Endothelial cell of umbilical vein (primary cell): Measurements from ENCODE around the gene YEATS4. TPM values are rescaled to one million over a fixed set of nuclear protein-coding genes. Genes with fewer than 3 reads are reported as not detected.

Experiments used
- BruUV-seq: library from RNA; stranded (reverse); fragments of 400-500 nt; replicated peaks from 2 replicates; lab custom pipeline; 2021; lab: Mats Ljungman, UMichigan
- CTCF ChIA-PET: fragments of 300-600, 350-600 bp; sonication (Branson Sonifier 250); formaldehyde crosslinking; loops from one replicate; lab custom pipeline; 2021; ENCODE audit warnings: antibody characterized with exemption, inconsistent platforms; lab: Charles Lee
- POLR2A ChIA-PET: fragments of 300-600, 350-600 bp; sonication (Branson Sonifier 250); formaldehyde crosslinking; loops from one replicate; lab custom pipeline; 2021; ENCODE audit warnings: antibody characterized with exemption, inconsistent platforms; lab: Charles Lee
- DNase-seq: peaks from one replicate; pipeline ENCODE4 v3.0.0-alpha.2; 2011; ENCODE audit warnings: low read depth, low spot score
- FAIRE-seq: peaks from 2 replicates; lab custom pipeline; 2011; peaks lifted over from hg19 to GRCh38; lab: Jason Lieb, UNC
- H2AFZ ChIP-seq: 2 replicates; pipeline ENCODE4 v1.6.0; 2012; ENCODE audit warnings: low read depth, low read length, control low read depth, inconsistent platforms
- H3K27ac ChIP-seq: 2 replicates; pipeline ENCODE4 v1.5.1; 2011; ENCODE audit warnings: low read depth, mild to moderate bottlenecking, control low read depth, low read length, moderate library complexity; ENCODE audit not compliant: insufficient read depth
- H3K27me3 ChIP-seq, 2 experiments: 2 replicates each; pipeline versions ENCODE4 v1.6.0 to v1.6.1; 2011; ENCODE audit warnings: low read length in 2 of 2, mixed read lengths in 1 of 2; ENCODE audit not compliant: control insufficient read depth in 2 of 2, insufficient read depth in 2 of 2
- H3K36me3 ChIP-seq, 2 experiments: 2 replicates in 1 of 2; 3 replicates in 1 of 2; pipeline ENCODE4 v1.5.1; 2011; ENCODE audit warnings: low read length in 2 of 2, mild to moderate bottlenecking in 1 of 2, moderate library complexity in 1 of 2; ENCODE audit not compliant: control insufficient read depth in 2 of 2, insufficient read depth in 2 of 2; ENCODE audit errors: extremely low read depth in 1 of 2
- H3K4me1 ChIP-seq: 3 replicates; pipeline ENCODE4 v1.5.1; 2011; ENCODE audit warnings: mild to moderate bottlenecking, low read length; ENCODE audit not compliant: control insufficient read depth, insufficient read depth; ENCODE audit errors: extremely low read depth
- H3K4me2 ChIP-seq: 2 replicates; pipeline ENCODE4 v1.6.1; 2011; ENCODE audit warnings: low read length, control low read depth, mixed read lengths; ENCODE audit not compliant: insufficient read depth
- H3K4me3 ChIP-seq, 3 experiments: fragments of 200-600 bp in 1 of 3; sonication (generic), shearing (Covaris generic) in 1 of 3; replicated peaks in 1 of 3; 2 replicates each; pipeline ENCODE4 v1.5.1; 2011 to 2016; ENCODE audit warnings: control low read depth in 3 of 3, low read length in 3 of 3, mild to moderate bottlenecking in 2 of 3, inconsistent platforms in 1 of 3, low read depth in 1 of 3, moderate library complexity in 1 of 3; ENCODE audit not compliant: insufficient read depth in 1 of 3
- H3K79me2 ChIP-seq: 2 replicates; pipeline ENCODE4 v1.6.0; 2012; ENCODE audit warnings: low read length, inconsistent platforms; ENCODE audit not compliant: control insufficient read depth, insufficient read depth
- H3K9ac ChIP-seq: replicated peaks from 2 replicates; pipeline ENCODE3; 2011; ENCODE audit warnings: low read length, control low read depth; ENCODE audit not compliant: insufficient read depth; ENCODE audit errors: extremely low read depth
- H3K9me1 ChIP-seq: replicated peaks from 3 replicates; pipeline ENCODE4 v1.6.0; 2011; ENCODE audit warnings: mild to moderate bottlenecking, low read length; ENCODE audit not compliant: control insufficient read depth, insufficient read depth; ENCODE audit errors: extremely low read depth
- H3K9me3 ChIP-seq: replicated peaks from 2 replicates; pipeline ENCODE4 v1.5.1; 2012; ENCODE audit warnings: low read length, inconsistent platforms; ENCODE audit not compliant: control insufficient read depth, insufficient read depth
- H4K20me1 ChIP-seq: replicated peaks from 2 replicates; pipeline ENCODE3; 2011; ENCODE audit warnings: mild to moderate bottlenecking, low read length; ENCODE audit not compliant: control insufficient read depth, insufficient read depth; ENCODE audit errors: extremely low read depth
- CTCF ChIP-seq, 2 donors: IDR thresholded peaks; 1 replicate in 1 of 2; 2 replicates in 1 of 2; pipeline ENCODE4 v1.5.1; 2011; ENCODE audit warnings: low read length in 2 of 2, mild to moderate bottlenecking in 2 of 2, moderate library complexity in 2 of 2, control low read depth in 1 of 2, inconsistent platforms in 1 of 2, low read depth in 1 of 2; ENCODE audit not compliant: insufficient read depth in 1 of 2; ENCODE audit errors: extremely low read depth in 1 of 2
- EZH2 ChIP-seq: IDR thresholded peaks from 2 replicates; pipeline ENCODE4 v1.6.1; 2012; ENCODE audit warnings: borderline replicate concordance, low read depth, mild to moderate bottlenecking, moderate library complexity, low read length, inconsistent platforms; ENCODE audit not compliant: severe bottlenecking
- FOS ChIP-seq: IDR thresholded peaks from 2 replicates; pipeline ENCODE4 v1.6.1; 2011; ENCODE audit warnings: mild to moderate bottlenecking, low read length, moderate library complexity, borderline replicate concordance; ENCODE audit not compliant: insufficient read depth
- GATA2 ChIP-seq: IDR thresholded peaks from 2 replicates; pipeline ENCODE4 v1.7.0; 2011; ENCODE audit warnings: low read depth, mild to moderate bottlenecking, moderate library complexity, mixed read lengths, low read length; ENCODE audit not compliant: insufficient read length, insufficient read depth
- JUN ChIP-seq: IDR thresholded peaks from 2 replicates; pipeline ENCODE4 v1.6.1; 2011; ENCODE audit warnings: borderline replicate concordance, low read depth; ENCODE audit not compliant: insufficient read length, insufficient read depth
- MAX ChIP-seq: IDR thresholded peaks from 2 replicates; pipeline ENCODE4 v1.6.1; 2011; ENCODE audit not compliant: insufficient read depth, insufficient read length
- MYC ChIP-seq: IDR thresholded peaks from one replicate; pipeline ENCODE4 v1.6.1; 2011; ENCODE audit warnings: mild to moderate bottlenecking, low read depth, low read length
- POLR2A ChIP-seq: IDR thresholded peaks from 2 replicates; pipeline ENCODE4 v1.6.1; 2012; ENCODE audit warnings: low read depth, mild to moderate bottlenecking, control low read depth, low read length
- POLR2AphosphoS5 ChIP-seq: IDR thresholded peaks from 2 replicates; pipeline ENCODE4 v1.6.1; 2012; ENCODE audit warnings: low read depth, mild to moderate bottlenecking, control low read depth, low read length, moderate library complexity; ENCODE audit not compliant: insufficient read depth
- dilution Hi-C: fragments of 300-500 bp; cut with MboI; formaldehyde crosslinking; loops from one replicate; pipeline ENCODE4 v1.15.0; 2019; ENCODE audit warnings: low sequenced_read_pairs; ENCODE audit not compliant: extremely low pct_ligation_motif_present
- intact Hi-C: fragments of 100-400 bp; cut with micrococcal nuclease; formaldehyde crosslinking; loops from one replicate; pipeline ENCODE4 v1.10.0; 2022
- polyA plus RNA-seq, 4 experiments: library from polyadenylated mRNA; depleted of rRNA in 3 of 4; stranded (reverse) in 3 of 4; unstranded in 1 of 4; fragments of >200 nt; gene quantifications; 2 replicates each; pipeline versions ENCODE4 v1.2.1 to v1.2.3, GENCODE V29; 2011 to 2012; ENCODE audit warnings: missing spikeins in 1 of 4
- total RNA-seq: library from RNA; stranded (reverse); gene quantifications from 2 replicates; pipeline ENCODE4 v1.2.3, GENCODE V29; 2021

YEATS4 gene
- total and polyA plus RNA-seq, 2 donors (not counting 3 experiments of a cell fraction or from before 2014, with no cell fraction given), result 13.6 to 16.7 TPM

GRCh38 chr12:69430942-69431590 lies 71.5 kb downstream of the YEATS4 start:
- dilution Hi-C loops, result no loop called here

More at GRCh38 chr12:69430942-69431590, 71.5 kb downstream of the YEATS4 start:
- DNase-seq (no peak), FAIRE-seq (no peak)
- Histone ChIP-seq H3K4me2 (no peak overlapping the region), H3K9me3 (no peaks in the 10 kb centered on the region), H4K20me1 (no peaks in the 10 kb centered on the region), H3K27ac (no peak overlapping the region), H3K27me3 (no peaks in the 10 kb centered on the region), H2AFZ (no peak overlapping the region), H3K79me2 (no peaks in the 10 kb centered on the region), H3K4me3 (no peak overlapping the region), H3K4me1 (no peaks in the 10 kb centered on the region), H3K9ac (no peak overlapping the region), H3K36me3 (no peaks in the 10 kb centered on the region), H3K9me1 (no peaks in the 10 kb centered on the region)
- POLR2A ChIA-PET, result no interaction called here
- CTCF ChIA-PET, result no interaction called here
- intact Hi-C loops, result no loop called here
- no TSS peak for BruUV-seq
- no peak for TF ChIP-seq MAX
- TF ChIP-seq JUN, result no peak
- TF ChIP-seq FOS, result no peak
- no peak for TF ChIP-seq POLR2A
- no peak for TF ChIP-seq POLR2AphosphoS5
- TF ChIP-seq MYC, result no peak
- TF ChIP-seq EZH2, result no peak
- no peak for TF ChIP-seq CTCF (IDR thresholded peaks at IDR 0.05; ENCODE audit: extremely low read depth in 1 of 2, insufficient read depth in 1 of 2, low read depth in 1 of 2, low read length in 2 of 2)
- no peak for TF ChIP-seq GATA2
